Cardiac muscle cell (in vitro differentiated cells and primary cell): ENCODE data around the gene PODNL1. TPM values are rescaled to one million over a fixed set of nuclear protein-coding genes. Genes with fewer than 3 reads are reported as not detected.
A peak's percentile ranks its signal among the peaks of the same experiment; 100 is the strongest.

Experiments used
- DNase-seq, 2 donors: peaks; one replicate each; pipeline versions ENCODE4 v3.0.0 to v3.0.0-alpha.2; 2010 to 2017; ENCODE audit warnings: low read depth in 1 of 2, low spot score in 1 of 2
- H3K27ac ChIP-seq: fragments of 200-600 bp; sonication (generic); 2 replicates; pipeline ENCODE4 v1.5.1; 2016
- H3K27me3 ChIP-seq: fragments of 200-600 bp; sonication (generic); 2 replicates; pipeline ENCODE4 v1.6.0; 2016; ENCODE audit warnings: control low read depth
- H3K36me3 ChIP-seq: fragments of 200-600 bp; sonication (generic); 2 replicates; pipeline ENCODE4 v1.5.1; 2016; ENCODE audit warnings: control low read depth
- H3K4me1 ChIP-seq: fragments of 200-600 bp; sonication (generic); 2 replicates; pipeline ENCODE4 v1.8.1; 2017; ENCODE audit warnings: low read depth, mild to moderate bottlenecking, mixed run types
- H3K4me3 ChIP-seq: fragments of 200-600 bp; sonication (generic); 2 replicates; pipeline ENCODE4 v1.5.1; 2016; ENCODE audit warnings: mild to moderate bottlenecking
- H3K9me3 ChIP-seq: fragments of 200-600 bp; sonication (generic); 2 replicates; pipeline ENCODE4 v1.5.1; 2017; ENCODE audit warnings: low read depth, mild to moderate bottlenecking, control low read depth
- CTCF ChIP-seq: IDR thresholded peaks from 2 replicates; pipeline ENCODE4 v1.5.1; 2012; ENCODE audit warnings: low read depth, mild to moderate bottlenecking, low read length
- polyA plus RNA-seq: library from polyadenylated mRNA; unstranded; fragments of >200 nt; fragmentation: Nextera tagmentation; extraction: Ambion mirVana; gene quantifications from 2 replicates; pipeline ENCODE4 v1.2.1, GENCODE V29; 2016
- total RNA-seq: library from RNA; depleted of rRNA; stranded (reverse); fragments of >200 nt; gene quantifications from 2 replicates; pipeline ENCODE4 v1.2.3, GENCODE V29; 2016

PODNL1 gene
- total and polyA plus RNA-seq, 2 experiments from 2014 or later: 0.24 TPM; not detected in 1

- H3K4me3 ChIP-seq: no peak overlapping the region
- H3K36me3 ChIP-seq: peaks cover 16% of the 10 kb centered on the region
- no peaks in the 10 kb centered on the region for H3K9me3 ChIP-seq
- no peaks in the 10 kb centered on the region for H3K27me3 ChIP-seq
- H3K27ac ChIP-seq: no peak overlapping the region
- no peak for TF ChIP-seq CTCF
- peaks cover 4% of the 10 kb centered on the region for H3K4me1 ChIP-seq
- DNase-seq: no peak
Observed at GRCh38 chr19:13909430-13909829, 28.8 kb downstream of the PODNL1 start.

GRCh38 chr19:13908674-13909073 is 29.5 kb downstream of the PODNL1 start:
- H3K27ac ChIP-seq: no peak overlapping the region
- TF ChIP-seq CTCF: no peak

GRCh38 chr19:13906910-13907309 is 31.3 kb downstream of the PODNL1 start:
- Histone ChIP-seq H3K9me3 (no peaks in the 10 kb centered on the region), H3K4me3 (peak overlapping the region; percentile 80)
- no peak for TF ChIP-seq CTCF

More at GRCh38 chr19:13908674-13909073, 29.5 kb downstream of the PODNL1 start:
- Histone ChIP-seq H3K4me1 (peaks cover 4% of the 10 kb centered on the region), H3K4me3 (no peak overlapping the region), H3K27me3 (no peaks in the 10 kb centered on the region), H3K36me3 (peaks cover 12% of the 10 kb centered on the region), H3K9me3 (no peaks in the 10 kb centered on the region)
- DNase-seq: no peak

GRCh38 chr19:13906521-13906904 is 31.7 kb downstream of the PODNL1 start:
- Histone ChIP-seq H3K36me3 (peaks cover 6% of the 10 kb centered on the region), H3K4me3 (peak overlapping the region; percentile 80), H3K4me1 (peaks cover 4% of the 10 kb centered on the region), H3K27me3 (no peaks in the 10 kb centered on the region), H3K9me3 (no peaks in the 10 kb centered on the region), H3K27ac (no peak overlapping the region)
- no peak for TF ChIP-seq CTCF
- DNase-seq: no peak

More at GRCh38 chr19:13906910-13907309, 31.3 kb downstream of the PODNL1 start:
- DNase-seq: no peak
- Histone ChIP-seq H3K27ac (no peak overlapping the region), H3K4me1 (peaks cover 4% of the 10 kb centered on the region), H3K27me3 (no peaks in the 10 kb centered on the region), H3K36me3 (peaks cover 6% of the 10 kb centered on the region)

- Histone ChIP-seq H3K9me3 (no peaks in the 10 kb centered on the region), H3K36me3 (peaks cover 6% of the 10 kb centered on the region), H3K4me1 (peaks cover 4% of the 10 kb centered on the region), H3K4me3 (peak within 1 kb of the TSS; percentile 80), H3K27me3 (no peaks in the 10 kb centered on the region), H3K27ac (no peak within 1 kb of the TSS)
- no peak for TF ChIP-seq CTCF
- DNase-seq: peak; percentile 87 to 91
Observed at GRCh38 chr19:13905634-13906520, 32.3 kb downstream of the PODNL1 start, which contains the start of the genes BRME1 and CC2D1A. Gene BRME1, minus strand, starts transcription at chr19:13906117. Its CDS starts 1,225 bp downstream, at chr19:13904892. Gene CC2D1A, plus strand, starts transcription at chr19:13906201. Its CDS starts 241 bp downstream, at chr19:13906442.
